SHP77 (cell line): Measurements from ENCODE around the gene CCDC150.
A peak's percentile ranks its signal among the peaks of the same experiment; 100 is the strongest.
"Not testable (repeated sequence)": the region's sequence is repeated elsewhere in the genome, so short reads cannot be mapped to it uniquely, and the experiment has no call there.

Experiments
- DNase-seq, 2 experiments: peaks; one replicate each; lab custom pipeline; 2025; lab: John Stamatoyannopoulos, UW

Gene CCDC150

DNA sequence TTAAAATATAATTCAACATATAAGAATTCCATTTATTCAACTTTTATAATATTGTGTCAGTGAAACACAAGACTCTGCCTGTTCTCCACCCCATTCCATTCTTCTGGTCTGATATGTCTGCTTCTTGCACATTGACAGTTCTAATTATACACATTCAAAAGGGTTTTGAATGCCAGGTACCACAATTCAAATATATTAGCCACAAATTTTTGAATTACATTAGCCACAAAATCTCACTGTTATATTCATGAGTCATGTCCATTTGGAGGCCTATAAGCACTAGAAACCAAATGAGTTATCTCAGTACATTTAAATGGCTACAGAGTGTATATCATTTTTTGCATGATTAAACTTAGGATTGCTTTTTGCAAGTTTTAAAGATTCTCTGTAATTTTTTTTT, 72.1 kb downstream of the CCDC150 start:
- DNase-seq, result no peak

DNA sequence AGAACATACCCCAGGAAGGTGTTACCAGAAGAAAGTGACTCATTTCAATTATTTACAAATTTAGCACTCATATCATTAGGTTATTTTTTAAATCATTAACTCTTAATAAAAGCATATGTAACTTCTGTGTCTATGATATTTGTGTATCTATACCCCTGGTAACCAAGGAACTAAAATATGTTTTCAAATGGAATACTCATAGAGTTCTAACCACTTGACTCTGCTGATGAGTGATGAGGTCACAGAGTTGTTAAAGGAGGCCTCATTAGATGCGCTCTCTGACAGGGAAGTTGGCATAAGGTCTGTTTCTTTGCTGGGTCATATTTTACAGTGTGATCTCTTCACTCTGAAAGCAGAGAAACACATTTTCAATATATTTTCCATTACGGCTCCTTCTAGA, 73.4 kb downstream of the CCDC150 start:
- no peak for DNase-seq

DNA sequence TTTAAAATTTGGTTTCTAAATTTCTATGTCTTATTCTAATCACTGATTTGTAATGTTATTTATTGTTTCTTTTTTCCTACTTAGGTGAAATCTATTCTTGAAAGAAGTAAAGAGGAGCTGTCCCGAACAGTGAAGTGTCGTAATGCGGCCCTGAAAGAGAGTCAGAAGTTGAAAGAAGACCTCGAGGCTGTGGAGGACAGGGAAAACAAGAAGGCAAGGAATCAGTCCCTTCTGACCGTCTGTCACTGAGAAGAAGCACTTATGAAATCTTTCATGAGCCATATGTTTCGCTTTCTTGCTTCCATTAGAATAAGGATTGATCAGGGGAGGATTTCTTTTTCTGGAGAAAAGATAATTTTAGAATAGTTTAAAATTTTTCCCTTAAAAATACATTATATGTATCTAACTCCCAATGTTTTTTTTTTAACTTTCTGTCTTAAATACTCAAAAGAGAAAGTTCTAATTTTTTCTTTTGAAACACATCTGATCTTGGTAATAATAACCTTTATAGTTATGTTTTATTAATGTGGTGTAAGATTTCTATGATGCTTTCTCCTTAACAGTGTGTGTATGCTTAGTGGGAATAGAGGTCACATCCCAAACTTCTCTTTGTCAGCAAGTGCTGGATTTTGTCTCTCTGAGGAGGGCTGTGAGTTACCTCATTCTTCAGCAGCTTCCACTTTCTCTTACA, 79.0 kb downstream of the CCDC150 start:
- DNase-seq, result no peak

DNA sequence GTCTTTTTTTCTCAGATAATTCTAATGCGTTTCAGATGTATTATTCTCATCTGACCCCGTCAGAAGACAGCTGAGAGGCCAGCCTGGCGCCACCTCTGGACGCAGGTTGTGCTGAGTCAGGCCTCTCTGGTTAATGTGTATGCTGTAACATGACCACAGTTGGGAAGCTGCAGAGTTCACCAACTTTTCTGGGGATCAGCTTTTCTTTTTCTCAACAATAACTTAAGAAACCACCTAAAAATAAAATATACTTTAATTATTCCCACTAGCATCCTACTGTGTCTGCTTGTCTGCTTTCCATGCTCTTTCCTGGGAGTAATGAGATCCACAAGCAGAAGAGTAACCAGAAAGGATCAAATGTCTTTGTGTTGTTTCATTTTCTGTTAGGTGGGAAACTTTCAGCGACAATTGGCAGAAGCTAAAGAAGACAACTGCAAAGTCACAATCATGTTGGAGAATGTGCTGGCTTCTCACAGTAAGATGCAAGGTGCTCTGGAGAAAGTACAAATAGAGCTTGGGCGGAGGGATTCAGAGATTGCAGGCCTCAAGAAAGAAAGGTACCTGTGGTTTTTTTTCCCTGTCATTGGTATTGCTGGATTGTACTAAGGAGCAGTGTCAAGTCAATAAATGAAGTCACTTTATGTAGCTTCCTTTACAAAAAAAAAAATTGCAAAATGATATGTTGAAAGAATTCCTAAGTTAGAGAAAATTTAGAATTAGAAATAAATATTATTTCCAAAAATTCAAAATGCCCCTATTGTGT, 79.8 kb downstream of the CCDC150 start:
- DNase-seq, result peak; percentile 1 to 41

DNA sequence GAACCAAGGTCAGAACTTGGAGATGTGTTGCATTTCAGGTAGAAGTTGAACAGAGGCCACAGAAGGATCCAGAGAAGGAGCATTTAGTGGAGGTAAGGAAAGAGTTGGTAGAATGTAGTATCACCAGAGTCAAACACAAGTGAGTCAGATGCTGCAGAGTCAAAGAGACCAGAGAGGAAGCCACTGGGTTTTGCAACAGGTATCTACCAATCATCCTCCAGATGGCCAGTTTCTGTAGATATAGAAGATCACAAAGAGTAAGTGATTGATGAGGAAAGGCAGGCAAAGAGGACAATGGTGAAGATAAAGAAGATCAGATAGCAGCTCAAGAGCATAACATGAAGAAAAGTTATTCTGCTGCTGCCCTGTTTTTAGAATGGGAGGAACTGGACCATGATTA, 84.1 kb downstream of the CCDC150 start:
- DNase-seq, result no peak

DNA sequence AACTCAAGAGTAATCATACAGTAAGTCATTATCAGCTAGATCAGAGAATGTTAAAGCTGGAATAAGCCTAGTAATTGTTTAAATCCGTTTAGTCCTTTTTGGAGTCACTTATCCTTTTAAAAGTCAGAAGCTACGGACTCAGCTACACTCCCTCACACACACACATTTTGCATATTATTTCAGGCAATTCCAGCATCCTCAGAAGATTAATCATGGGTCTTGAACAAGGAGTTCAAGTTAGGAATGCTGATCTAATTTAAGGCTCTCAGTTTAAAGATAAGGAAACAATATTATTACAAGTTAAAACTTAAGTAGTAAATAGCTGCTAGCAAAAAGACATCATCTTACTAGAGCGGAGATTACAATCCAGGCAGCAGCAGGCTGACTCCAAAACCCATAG, 85.7 kb downstream of the CCDC150 start:
- DNase-seq, result no peak

DNA sequence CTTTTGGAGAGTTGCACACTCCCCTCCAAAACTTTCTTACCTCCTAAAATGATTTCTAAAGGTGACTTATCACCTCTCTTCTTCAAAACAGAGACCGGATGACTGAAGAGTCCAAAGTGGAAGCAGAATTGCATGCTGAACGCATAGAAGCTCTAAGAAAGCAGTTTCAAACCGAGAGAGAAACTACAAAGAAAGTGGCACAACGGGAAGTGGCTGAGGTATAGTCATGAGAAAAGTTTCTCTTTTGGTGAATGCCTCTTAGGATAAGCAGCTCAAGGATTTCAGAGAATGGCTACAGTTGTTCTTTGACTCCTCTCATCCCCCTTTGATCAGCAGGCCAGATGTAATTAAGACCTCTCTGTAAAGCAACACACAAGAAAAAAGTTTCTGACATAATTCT, 86.4 kb downstream of the CCDC150 start:
- no peak for DNase-seq

DNA sequence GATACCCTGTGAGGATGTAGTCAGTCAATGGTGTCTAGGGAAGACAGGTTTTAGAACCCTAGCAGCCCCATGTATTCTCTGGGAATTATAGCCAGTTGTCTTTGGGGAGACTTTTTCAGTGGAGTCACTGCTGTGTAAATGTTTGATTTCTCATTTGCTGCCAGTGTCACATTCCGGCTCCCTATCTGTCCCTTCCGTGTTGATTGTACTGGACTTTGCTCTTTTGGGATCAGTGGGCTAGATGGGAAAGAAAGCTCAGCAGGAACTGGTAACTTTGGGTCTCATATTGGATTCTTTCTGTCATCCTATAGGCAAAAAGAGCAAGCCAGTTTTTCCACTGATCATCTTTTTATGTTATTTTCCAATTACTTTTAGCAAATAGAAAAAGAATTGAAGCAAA, 89.9 kb downstream of the CCDC150 start:
- no peak for DNase-seq

DNA sequence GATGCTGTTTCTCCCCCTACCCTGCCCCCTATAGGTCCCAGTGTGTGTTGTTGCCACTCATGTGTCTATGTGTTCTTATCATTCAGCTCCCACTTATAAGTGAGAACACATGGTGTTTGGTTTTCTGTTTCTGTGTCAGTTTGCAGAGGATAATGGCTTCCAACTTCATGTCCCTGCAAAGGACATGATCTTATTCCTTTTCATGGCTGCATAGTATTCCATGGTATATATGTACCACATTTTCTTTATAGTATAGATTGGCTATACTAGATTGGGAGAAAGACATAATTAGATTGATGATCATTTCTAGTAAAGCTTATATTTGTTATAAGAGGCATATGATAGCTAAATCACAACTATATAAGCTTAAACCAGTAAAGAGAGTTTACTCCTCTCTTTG, 97.1 kb downstream of the CCDC150 start:
- not testable (repeated sequence) for DNase-seq

DNA sequence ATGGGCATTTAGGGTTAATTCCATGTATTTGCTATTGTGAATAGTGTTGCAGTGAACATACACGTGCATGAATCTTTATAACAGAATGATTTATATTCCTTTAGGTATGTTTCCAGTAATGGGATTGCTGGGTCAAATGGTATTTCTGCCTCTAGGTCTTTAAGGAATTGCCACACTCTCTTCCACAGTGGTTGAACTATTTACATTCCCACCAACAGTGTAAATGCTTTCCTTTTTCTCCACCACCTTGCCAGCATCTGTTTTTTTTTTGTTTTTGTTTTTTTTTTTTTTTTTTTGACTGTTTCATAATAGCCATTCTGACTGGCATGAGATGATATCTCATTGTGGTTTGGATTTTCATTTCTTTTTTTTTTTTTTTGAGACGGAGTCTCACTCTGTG, 97.5 kb downstream of the CCDC150 start:
- no peak for DNase-seq

DNA sequence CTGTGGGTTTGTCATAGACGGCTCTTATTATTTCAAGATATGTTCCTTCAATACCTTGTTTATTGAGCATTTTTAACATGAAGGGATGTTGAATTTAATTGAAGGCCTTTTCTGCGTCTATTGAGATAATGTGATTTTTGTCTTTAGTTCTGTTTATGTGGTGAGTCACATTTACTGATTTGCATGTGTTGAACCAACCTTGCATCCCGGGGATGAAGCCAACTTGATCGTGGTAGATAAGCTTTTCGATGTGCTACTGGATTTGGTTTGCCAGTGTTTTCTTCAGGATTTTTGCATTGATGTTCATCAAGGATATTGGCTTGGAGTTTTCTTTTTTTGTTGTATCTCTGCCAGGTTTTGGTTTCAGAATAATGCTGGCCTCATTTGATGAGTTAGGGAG, 99.5 kb downstream of the CCDC150 start:
- no peak for DNase-seq

DNA sequence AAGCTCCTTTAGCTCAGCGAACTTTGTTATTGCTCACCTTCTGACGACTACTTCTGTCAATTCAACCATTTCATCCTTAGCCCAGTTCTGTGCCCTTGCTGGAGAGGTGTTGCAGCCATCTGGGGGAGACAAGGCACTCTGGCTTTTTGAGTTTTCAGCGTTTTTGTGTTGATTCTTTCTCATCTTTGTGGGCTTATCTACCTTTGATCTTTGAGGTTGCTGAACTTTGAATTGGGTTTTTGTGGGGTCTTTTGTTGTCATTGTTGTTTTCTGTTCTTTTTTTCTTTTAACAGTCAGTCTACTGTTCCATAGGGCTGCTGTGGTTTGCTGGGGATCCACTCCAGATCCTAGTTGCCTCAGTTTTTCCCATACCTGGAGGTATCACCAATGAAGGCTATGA, 102.7 kb downstream of the CCDC150 start:
- no peak for DNase-seq

DNA sequence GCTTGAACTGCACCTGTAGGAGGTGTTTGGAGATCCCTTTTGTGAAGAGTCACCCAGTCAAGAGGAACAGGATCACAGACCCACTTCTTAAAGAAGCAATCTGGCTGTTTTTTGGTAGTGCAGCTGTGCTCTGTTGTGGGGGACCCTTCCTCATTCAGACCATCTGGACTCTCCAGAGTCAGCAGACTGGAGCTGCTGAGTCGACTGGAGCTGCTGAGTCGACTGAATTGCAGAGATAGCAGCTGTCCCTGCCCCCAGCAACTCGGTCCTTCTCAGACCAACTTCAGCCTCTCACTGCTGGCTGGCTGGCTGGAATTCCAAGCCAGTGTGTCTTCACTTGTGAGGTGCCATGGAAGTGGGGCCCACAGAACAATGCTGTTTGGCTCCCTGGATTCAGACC, 103.2 kb downstream of the CCDC150 start:
- DNase-seq, result no peak

DNA sequence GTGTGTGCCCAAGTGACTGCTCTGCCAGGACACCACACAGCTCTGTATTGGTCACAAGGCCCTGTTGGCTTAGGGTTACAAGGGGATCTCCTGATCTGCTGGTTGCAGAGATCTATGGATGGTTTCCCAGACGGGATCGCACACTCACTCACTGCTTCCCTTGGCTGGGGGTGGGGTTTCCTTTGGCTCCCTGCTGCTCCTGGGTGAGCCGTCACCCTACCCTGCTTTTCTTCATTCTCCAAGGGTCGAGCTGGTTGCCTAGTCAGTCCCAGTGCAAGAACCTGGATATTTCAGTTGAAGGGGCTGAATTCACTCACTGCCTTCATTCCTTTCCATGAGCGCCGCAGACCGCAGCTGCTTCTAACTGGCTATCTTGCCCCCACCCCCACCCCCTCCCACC, 103.7 kb downstream of the CCDC150 start:
- DNase-seq, result no peak

DNA sequence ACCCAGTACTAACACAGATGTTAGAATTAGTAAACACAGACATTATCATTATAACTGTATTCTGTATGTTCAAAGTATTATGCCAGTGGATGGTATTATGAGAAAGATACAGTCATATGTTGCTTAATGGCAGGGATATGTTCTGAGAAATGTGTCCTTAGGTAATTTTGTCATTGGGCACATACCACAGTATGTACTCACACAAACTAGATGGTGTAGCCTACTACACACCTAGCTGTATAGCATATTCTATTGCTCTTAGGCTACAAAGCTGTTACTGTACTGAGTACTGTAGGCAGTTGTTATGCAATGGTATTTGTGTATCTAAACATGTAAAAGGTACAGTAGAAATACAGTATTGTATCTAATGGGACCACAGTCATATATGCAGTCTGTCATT, 106.2 kb downstream of the CCDC150 start:
- DNase-seq, result no peak

DNA sequence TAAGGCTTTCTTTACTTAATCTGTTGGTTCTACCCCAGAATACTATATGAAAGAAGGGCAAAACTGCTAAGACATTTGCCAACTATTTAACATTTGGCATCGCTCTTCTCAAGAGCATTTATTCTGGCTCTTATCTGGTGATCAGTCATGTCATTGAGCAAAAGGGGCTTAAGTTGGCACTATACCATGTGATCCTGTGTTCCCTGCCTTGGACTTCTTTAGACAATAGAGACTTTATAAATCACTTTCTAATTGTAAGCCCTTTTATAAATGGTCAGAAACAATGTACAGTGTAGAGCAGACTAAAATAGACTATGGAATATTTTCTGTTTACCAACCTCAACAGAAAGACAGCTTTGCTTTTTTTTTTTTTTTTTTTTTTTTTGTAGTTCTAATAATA, 107.9 kb downstream of the CCDC150 start:
- DNase-seq, result no peak

DNA sequence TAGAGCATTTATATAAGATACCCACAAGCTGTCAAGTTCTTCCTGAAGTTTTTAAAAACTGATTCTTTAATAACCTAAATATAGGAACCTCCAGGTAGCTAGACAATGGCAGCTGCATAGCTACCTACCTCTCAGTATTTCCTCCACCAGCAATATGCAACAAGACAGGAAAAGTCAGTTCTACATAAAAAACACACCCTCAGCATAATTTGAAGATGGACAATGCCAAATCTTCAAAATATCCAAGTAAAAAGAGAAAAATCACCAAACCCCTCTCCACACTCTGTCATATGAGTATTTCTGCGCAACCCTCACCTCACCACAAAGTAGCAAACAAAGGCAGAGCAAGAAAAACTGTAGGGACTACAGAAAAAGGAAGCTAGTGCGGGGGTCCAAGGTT, 108.6 kb downstream of the CCDC150 start:
- no peak for DNase-seq

DNA sequence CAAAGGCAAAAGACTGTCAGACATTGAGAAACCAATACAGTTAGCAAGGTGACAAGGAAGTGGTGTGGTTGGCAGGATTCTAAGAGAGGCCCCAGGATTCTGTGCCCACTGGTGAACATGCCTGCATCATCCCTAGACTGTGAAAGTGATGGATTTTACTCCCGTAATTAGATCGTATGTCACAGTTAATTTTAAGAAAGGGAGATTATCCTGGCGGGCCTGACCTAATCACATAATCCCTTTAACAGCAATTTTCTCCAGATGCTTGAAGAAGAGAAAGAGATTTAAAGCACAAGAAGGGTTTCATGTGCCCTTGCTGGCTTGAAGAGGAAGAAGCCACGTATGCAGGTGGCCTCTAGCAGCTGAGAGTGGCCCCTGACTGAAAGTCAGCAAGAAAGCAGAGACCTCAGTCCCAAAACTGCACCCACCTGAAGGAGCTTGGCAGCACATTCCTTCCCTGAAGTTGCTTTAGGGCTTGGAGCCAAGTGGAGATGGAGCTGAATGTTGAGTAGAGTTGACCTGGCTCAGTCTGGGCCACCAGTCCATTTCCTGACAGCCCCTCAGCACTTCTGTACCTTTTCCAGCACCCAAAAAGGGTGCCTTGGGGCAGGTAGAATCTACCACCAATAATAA, 110.9 kb downstream of the CCDC150 start:
- no peak for DNase-seq

DNA sequence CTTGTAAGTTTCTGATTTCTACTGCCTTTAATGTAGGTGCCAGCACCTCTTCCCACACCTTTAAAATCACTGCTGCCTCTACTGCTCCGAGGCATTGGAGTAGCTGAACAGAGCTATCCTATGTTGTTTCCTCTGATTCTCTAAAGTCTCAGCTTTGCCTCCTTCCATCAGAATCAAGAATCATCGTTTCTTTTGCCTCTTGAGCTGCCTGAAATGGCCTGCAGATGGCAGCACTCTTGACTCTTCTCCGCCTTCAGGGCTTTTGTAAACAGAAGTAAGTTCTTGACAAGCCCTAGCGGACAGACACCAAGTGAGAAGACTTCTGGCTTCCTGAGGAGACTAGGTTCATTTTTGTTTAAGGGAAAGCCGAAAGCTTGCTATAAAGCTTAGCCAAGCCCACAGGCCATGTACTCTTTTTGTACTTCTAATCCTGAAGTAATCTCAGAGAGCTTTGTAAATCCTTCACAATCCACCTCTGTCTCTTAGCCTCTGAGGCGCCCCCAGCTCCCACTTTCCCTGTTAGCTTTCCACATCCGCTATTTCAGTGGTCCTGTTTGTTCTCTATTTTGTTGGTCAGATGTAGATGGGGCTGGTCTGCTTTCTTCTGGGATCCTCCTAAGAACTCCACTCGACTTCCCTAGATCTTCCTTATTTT, 111.6 kb downstream of the CCDC150 start:
- peak; percentile 31 for DNase-seq

DNA sequence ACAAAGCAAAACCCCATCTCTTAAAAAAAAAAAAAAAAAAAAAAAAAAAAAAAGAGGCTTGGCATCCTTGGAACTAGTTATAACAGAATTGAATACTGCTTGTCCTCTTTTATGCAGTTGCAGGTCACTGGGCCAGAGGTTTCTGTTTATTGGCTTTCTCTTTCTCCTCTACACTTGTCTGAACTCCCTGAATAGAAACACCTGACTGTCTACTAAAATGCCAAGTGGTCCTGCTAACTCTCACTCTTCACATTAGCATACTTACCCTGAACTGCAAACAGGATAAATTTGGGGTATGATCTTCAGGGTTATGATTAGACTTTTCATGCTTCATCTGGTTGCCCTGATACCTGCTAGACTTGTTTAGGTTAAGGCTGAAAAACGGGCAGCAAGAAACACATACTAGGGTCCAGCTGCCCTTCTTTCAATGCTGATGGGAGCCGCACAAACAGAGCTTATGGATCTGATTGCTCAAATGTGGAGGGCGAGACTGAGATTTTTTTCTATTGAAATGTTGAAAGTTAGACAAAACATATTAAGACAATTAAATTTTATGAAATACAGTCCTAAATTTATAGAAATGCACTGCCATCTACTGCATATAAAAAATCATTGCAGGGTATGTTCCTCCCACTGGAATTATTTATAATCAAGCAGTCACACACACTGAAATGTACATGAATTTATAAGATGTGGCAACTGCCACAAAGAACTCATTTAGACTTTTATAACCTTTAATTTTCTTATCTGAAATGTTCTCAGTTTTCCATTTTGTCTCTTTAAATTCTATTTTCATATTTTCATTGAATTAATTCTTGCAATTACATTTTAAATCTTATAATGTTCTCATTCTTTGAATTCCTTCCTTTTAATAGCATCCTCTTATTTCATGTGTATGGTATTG, 119.2 kb downstream of the CCDC150 start:
- DNase-seq, result no peak

DNA sequence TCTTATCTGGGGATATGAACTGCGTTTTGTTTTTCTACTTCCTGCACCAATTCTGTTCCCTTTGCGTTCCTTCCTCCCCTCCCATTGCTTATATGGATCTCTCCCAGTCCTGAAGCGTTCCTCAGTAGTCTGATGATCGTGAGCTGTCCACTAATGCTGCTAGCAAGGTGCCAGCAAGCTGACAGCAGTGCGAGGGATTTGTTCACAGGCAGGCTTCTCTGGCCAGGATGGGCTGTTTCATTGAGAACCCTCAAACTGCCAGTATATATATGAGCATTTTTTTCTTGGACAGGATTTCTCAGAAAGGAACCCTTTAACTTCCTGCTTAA, 119.8 kb downstream of the CCDC150 start:
- no peak for DNase-seq

DNA sequence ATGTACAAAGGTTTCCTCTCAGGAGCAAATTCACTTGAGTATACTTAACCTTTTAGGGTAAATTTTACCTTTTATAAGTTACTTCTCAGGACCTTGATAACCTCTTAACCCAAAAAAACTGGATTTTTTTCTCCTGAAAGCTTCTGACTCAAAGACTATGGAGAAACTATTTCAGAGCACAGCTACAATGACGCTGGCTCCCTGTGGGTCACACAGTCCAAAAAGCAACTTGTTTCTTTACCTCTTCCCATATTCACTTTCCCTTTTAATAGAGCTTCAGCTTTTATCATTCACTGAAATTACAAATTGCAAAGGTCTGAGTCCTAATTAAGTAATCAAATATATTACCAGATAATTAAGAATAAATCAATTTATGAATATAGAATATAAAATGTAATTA, 127.6 kb downstream of the CCDC150 start:
- no peak for DNase-seq
